CD4-positive, alpha-beta T cell treated with Interleukin-15 for 1 hour (primary cell): ENCODE results near the gene KIF25.

ENCODE experiments used
- DNase-seq: peaks from one replicate; pipeline ENCODE4 v3.0.0-alpha.2; 2020

The KIF25 gene

GRCh38 chr6:168020242-168020641 lies 22.8 kb downstream of the KIF25 start:
- DNase-seq, result no peak

- no peak for DNase-seq
These were observed 24.1 kb downstream of the KIF25 start for GRCh38 chr6:168021581-168021980.

- DNase-seq, result no peak
These were observed 25.2 kb downstream of the KIF25 start for GRCh38 chr6:168022488-168023321.

GRCh38 chr6:168024951-168025510 lies 27.6 kb downstream of the KIF25 start:
- DNase-seq, result no peak

GRCh38 chr6:168025831-168026710 lies 28.6 kb downstream of the KIF25 start:
- no peak for DNase-seq

GRCh38 chr6:168026925-168027324 lies 29.5 kb downstream of the KIF25 start:
- no peak for DNase-seq

- no peak for DNase-seq
These were observed 30.1 kb downstream of the KIF25 start for GRCh38 chr6:168027521-168027920.

- DNase-seq, result no peak
These were observed 30.7 kb downstream of the KIF25 start for GRCh38 chr6:168028181-168028580.

GRCh38 chr6:168029459-168030217 lies 32.2 kb downstream of the KIF25 start:
- DNase-seq, result no peak

- no peak for DNase-seq
These were observed 32.8 kb downstream of the KIF25 start for GRCh38 chr6:168030218-168030746.

GRCh38 chr6:168030908-168031307 lies 33.4 kb downstream of the KIF25 start:
- no peak for DNase-seq

- DNase-seq, result no peak
These were observed 34.0 kb downstream of the KIF25 start for GRCh38 chr6:168031411-168031971.

GRCh38 chr6:168032005-168032760 lies 34.7 kb downstream of the KIF25 start:
- DNase-seq, result no peak

GRCh38 chr6:168033791-168034190 lies 36.3 kb downstream of the KIF25 start:
- DNase-seq, result no peak

GRCh38 chr6:168034537-168034936 lies 37.1 kb downstream of the KIF25 start:
- no peak for DNase-seq

- no peak for DNase-seq
These were observed 37.7 kb downstream of the KIF25 start for GRCh38 chr6:168035098-168035660.

GRCh38 chr6:168035661-168036545 lies 38.4 kb downstream of the KIF25 start:
- no peak for DNase-seq

GRCh38 chr6:168037242-168037641 lies 39.8 kb downstream of the KIF25 start:
- DNase-seq, result no peak

GRCh38 chr6:168037856-168038255 lies 40.4 kb downstream of the KIF25 start:
- no peak for DNase-seq

GRCh38 chr6:168038576-168039140 lies 41.2 kb downstream of the KIF25 start:
- no peak for DNase-seq
